Measurements from ENCODE around the gene CDC42BPA. TPM values are rescaled to one million over a fixed set of nuclear protein-coding genes. Genes with fewer than 3 reads are reported as not detected.

Gene CDC42BPA
- total RNA-seq, 2 experiments from 2014 or later, result 6.0 to 7.8 TPM

DNA sequence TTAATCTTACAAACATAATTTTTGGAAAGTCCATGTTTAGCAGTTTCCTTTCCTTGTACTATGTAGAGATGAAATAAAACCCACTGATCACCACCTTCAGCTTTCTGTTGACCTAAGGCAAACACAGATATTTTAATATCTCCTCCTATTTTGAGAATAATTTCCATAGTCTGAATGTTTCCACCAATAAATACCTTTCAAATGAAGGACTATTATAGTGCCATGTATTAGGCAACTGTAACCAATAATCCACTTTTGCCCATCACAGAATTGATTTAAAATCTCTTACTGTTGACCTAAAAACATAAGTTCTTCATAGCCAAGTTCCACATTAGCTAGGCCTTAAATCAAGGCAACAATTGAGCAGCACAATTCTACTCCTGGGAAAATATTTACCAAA is 1.8 kb downstream of the CDC42BPA start:
- Mint-ChIP-seq H3K4me3 (peak overlapping the region; percentile 85), H3K27me3 (peaks cover 42% of the 10 kb centered on the region), H3K27ac (no peak overlapping the region), H3K36me3 (ENCODE audit: low read depth) (peaks cover 2% of the 10 kb centered on the region), H3K9me3 (ENCODE audit: low read depth) (no peaks in the 10 kb centered on the region), H3K4me1 (peaks cover 2% of the 10 kb centered on the region)
- intact Hi-C loops (cut with DNase I, micrococcal nuclease), result loop anchor here in 1 of 2 experiments (5.0 kb wide), 1 partner anchor 769 kb away; the partner anchor contains the start of gene STUM
- DNase-seq (no peak), ATAC-seq (no peak)
- CTCF ChIA-PET, result interaction anchor here (0.9 to 1.2 kb wide), 2 partner anchors 8 to 17 kb away, joined by 3 read pairs; no protein-coding TSS in a partner anchor
- POLR2A ChIA-PET, result no interaction called here

- ATAC-seq, result no peak
- H3K27ac Mint-ChIP-seq, result no peak overlapping the region
- peaks cover 45% of the 10 kb centered on the region for H3K27me3 Mint-ChIP-seq
- POLR2A ChIA-PET, result no interaction called here
- CTCF ChIA-PET, result interaction anchor here (1.2 kb wide), 1 partner anchor 9 kb away, joined by 3 read pairs; no protein-coding TSS in a partner anchor
- DNase-seq, result no peak
- no peaks in the 10 kb centered on the region for H3K9me3 Mint-ChIP-seq (ENCODE audit: low read depth)
- H3K4me1 Mint-ChIP-seq, result peaks cover 2% of the 10 kb centered on the region
- peaks cover 2% of the 10 kb centered on the region for H3K36me3 Mint-ChIP-seq (ENCODE audit: low read depth)
- peak overlapping the region; percentile 85 for H3K4me3 Mint-ChIP-seq
- intact Hi-C loops (cut with DNase I, micrococcal nuclease), result loop anchor here in 1 of 2 experiments (5.0 kb wide), 1 partner anchor 768 kb away; the partner anchor contains the start of gene STUM
Measured at GRCh38 chr1:227315629-227316346, 2.5 kb downstream of the CDC42BPA start.

DNA sequence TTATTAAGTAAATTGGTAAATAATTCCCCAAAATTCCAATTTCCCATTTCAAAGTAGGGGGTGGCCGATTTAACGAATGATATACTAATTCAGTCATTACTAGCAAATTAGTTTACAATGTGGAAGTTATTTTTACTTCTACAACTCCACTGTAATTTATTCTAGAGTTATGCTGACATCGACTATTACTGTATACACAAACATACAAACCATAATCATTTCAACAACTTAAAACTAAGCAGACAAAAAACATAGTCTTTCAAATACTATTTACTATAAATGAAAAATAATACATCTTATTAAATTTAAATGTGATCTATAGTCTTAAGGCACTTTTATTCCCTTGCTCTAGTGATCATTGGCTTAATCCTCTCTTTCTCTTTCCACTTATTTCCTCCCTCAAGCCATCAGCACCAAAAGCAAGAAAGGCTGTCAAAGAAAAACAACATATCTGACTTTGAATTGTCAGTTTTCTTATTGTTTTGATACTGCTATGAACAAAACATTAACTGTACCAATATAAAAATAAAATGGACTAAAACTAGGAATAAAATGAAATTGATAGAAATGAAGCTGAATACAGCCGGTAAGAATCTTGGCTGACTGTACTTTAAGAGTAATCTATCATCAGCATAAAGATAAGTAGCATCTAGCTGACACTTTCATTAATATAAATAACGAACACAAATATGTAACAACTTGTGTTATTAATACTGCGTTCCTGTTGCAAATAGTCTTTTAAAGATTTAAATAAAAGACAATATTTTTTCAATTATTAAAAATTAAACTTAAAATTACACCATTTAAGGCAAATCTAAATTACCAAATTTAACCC is 4.1 kb downstream of the CDC42BPA start:
- H3K27ac Mint-ChIP-seq, result no peak overlapping the region
- intact Hi-C loops (cut with DNase I, micrococcal nuclease), result no loop called here
- ATAC-seq (no peak), DNase-seq (no peak)
- H3K9me3 Mint-ChIP-seq (ENCODE audit: low read depth), result no peaks in the 10 kb centered on the region
- H3K4me1 Mint-ChIP-seq, result peaks cover 2% of the 10 kb centered on the region
- H3K36me3 Mint-ChIP-seq (ENCODE audit: low read depth), result peaks cover 2% of the 10 kb centered on the region
- POLR2A ChIA-PET, result interaction anchor here (0.6 to 0.7 kb wide), 2 partner anchors 147 to 1005 kb away, joined by 3 read pairs; partner anchors contain the start of gene LIN9
- CTCF ChIA-PET, result interaction anchor here (1.2 kb wide), 1 partner anchor 16 kb away, joined by 3 read pairs; no protein-coding TSS in a partner anchor
- H3K4me3 Mint-ChIP-seq, result no peak overlapping the region
- H3K27me3 Mint-ChIP-seq, result peaks cover 37% of the 10 kb centered on the region

DNA sequence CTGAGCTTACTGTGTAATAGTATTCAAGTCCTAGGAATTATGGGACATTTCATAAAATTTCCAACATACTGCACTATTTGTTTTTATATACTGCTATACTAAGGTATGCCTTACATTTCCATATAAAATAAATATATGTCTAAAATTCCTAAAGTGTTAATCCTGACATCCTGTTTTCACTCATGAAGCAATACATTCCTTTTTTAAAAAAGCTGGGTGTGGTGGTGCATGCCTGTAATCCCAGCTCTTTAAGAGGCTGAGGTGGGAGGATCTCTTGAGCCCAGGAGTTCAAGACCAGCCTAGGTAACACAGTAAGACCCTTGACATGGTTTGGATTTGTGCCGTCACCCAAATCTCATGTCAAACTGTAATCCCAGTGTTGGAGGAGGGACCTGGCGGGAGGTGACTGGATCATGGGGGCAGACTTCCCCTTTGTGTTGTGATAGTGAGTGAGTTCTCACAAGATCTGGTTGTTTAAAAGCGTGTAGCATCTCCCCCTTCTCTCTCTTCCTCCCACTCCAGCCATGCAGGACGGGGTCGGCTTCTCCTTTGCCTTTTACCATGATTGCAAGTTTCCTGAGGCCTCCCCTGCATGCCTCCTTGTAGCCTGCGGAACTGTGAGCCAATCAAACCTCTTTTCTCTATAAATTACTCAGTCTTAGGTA is 5.8 kb downstream of the CDC42BPA start:
- H3K27me3 Mint-ChIP-seq, result peaks cover 31% of the 10 kb centered on the region
- no peaks in the 10 kb centered on the region for H3K9me3 Mint-ChIP-seq (ENCODE audit: low read depth)
- ATAC-seq (no peak), DNase-seq (no peak)
- peaks cover 2% of the 10 kb centered on the region for H3K4me1 Mint-ChIP-seq
- ChIA-PET POLR2A (no interaction called here), CTCF (no interaction called here)
- intact Hi-C loops (cut with DNase I, micrococcal nuclease), result no loop called here
- no peak overlapping the region for H3K4me3 Mint-ChIP-seq
- H3K36me3 Mint-ChIP-seq (ENCODE audit: low read depth), result peaks cover 2% of the 10 kb centered on the region
- H3K27ac Mint-ChIP-seq, result no peak overlapping the region

DNA sequence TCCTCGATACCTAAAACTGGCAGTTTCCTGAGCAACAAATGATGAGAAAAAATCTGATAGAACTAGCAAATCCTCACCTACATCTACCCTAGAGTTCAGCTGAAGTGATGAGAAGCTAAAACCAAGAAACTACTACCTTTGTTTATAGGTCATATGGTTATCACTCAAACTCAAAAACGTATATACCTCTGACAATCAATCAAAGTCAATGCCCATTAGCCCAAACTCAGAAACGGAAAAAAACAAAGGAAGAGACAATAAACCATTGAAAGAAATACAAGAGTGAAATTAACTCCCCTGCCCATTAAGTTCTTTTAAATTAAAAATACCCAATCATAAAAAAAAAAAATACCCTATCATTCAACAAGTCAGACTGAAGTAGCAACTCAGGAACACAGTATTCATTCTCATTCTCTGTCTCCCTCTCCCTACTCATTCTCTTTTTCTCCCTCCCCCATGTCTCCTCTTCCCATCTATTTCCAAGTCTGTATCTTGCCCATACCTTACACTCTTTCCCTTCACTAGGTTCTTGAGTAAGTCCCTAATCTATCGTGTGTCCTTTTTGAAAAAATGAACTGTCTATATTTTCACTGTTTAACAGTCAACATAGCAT is 6.8 kb downstream of the CDC42BPA start:
- Mint-ChIP-seq H3K4me3 (no peak overlapping the region), H3K9me3 (ENCODE audit: low read depth) (no peaks in the 10 kb centered on the region), H3K4me1 (peaks cover 2% of the 10 kb centered on the region), H3K27ac (no peak overlapping the region), H3K36me3 (ENCODE audit: low read depth) (peaks cover 2% of the 10 kb centered on the region), H3K27me3 (peaks cover 24% of the 10 kb centered on the region)
- intact Hi-C loops (cut with DNase I, micrococcal nuclease), result no loop called here
- POLR2A ChIA-PET, result interaction anchor here (0.6 kb wide), 1 partner anchor 1855 kb away, joined by 3 read pairs; no protein-coding TSS in a partner anchor
- CTCF ChIA-PET, result no interaction called here
- ATAC-seq (no peak), DNase-seq (no peak)

- no peak for DNase-seq
- no peak overlapping the region for H3K27ac Mint-ChIP-seq
- ATAC-seq, result no peak
- POLR2A ChIA-PET, result no interaction called here
- H3K36me3 Mint-ChIP-seq (ENCODE audit: low read depth), result no peaks in the 10 kb centered on the region
- CTCF ChIA-PET, result no interaction called here
- intact Hi-C loops (cut with DNase I, micrococcal nuclease), result no loop called here
- H3K9me3 Mint-ChIP-seq (ENCODE audit: low read depth), result no peaks in the 10 kb centered on the region
- H3K4me1 Mint-ChIP-seq, result peaks cover 8% of the 10 kb centered on the region
- peaks cover 12% of the 10 kb centered on the region for H3K27me3 Mint-ChIP-seq
- no peak overlapping the region for H3K4me3 Mint-ChIP-seq
Measured at GRCh38 chr1:227308367-227309336, 9.6 kb downstream of the CDC42BPA start.

DNA sequence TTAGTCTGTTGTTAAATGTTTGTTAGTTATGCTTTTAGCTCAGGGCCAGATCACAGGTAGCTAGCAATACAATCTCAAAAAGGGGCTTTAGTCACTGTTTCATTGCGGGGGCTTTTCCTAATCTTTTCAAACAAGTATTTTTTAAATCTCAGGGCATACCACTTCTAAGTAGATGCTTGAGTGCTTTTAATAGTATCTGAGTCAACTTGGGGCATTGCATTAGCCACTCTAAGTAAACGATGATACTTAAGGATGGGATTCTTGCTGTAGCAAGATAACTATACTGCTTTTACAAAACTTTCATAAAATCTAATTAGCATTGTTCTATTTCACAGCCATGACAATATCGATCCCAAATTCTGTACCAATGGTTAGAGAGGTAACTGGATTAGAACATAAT is 11.6 kb downstream of the CDC42BPA start:
- H3K36me3 Mint-ChIP-seq (ENCODE audit: low read depth), result no peaks in the 10 kb centered on the region
- peaks cover 7% of the 10 kb centered on the region for H3K27me3 Mint-ChIP-seq
- intact Hi-C loops (cut with DNase I, micrococcal nuclease), result no loop called here
- H3K27ac Mint-ChIP-seq, result no peak overlapping the region
- no peaks in the 10 kb centered on the region for H3K9me3 Mint-ChIP-seq (ENCODE audit: low read depth)
- ATAC-seq (no peak), DNase-seq (no peak)
- H3K4me3 Mint-ChIP-seq, result no peak overlapping the region
- CTCF ChIA-PET, result no interaction called here
- POLR2A ChIA-PET, result no interaction called here
- peaks cover 8% of the 10 kb centered on the region for H3K4me1 Mint-ChIP-seq

GRCh38 chr1:227305894-227306626 is 12.2 kb downstream of the CDC42BPA start:
- ATAC-seq (no peak), DNase-seq (no peak)
- no peak overlapping the region for H3K4me3 Mint-ChIP-seq
- ChIA-PET CTCF (interaction anchor here (0.6 kb wide), 1 partner anchor 69 kb away, joined by 3 read pairs; no protein-coding TSS in a partner anchor), POLR2A (no interaction called here)
- H3K4me1 Mint-ChIP-seq, result peaks cover 8% of the 10 kb centered on the region
- no peak overlapping the region for H3K27ac Mint-ChIP-seq
- H3K36me3 Mint-ChIP-seq (ENCODE audit: low read depth), result no peaks in the 10 kb centered on the region
- intact Hi-C loops (cut with DNase I, micrococcal nuclease), result no loop called here
- no peaks in the 10 kb centered on the region for H3K9me3 Mint-ChIP-seq (ENCODE audit: low read depth)
- H3K27me3 Mint-ChIP-seq, result peaks cover 2% of the 10 kb centered on the region

DNA sequence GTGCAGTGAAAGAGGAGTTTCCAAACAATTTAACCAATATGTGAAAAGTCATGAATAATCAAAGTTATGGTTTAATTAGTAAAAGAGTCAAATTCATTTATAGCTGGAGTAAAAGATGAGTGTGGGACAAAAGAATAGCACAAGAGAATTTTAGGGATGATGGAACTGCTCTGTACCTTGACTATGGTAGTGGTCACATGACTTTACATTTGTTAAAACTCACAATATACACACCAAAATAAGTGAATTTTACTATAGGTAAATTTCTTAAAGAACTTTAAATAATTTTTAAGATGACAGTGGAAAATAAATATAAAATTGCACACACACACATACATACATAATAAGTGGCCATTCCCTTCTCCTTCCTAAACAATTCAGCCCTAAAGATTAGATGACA is 13.6 kb downstream of the CDC42BPA start:
- Mint-ChIP-seq H3K27ac (no peak overlapping the region), H3K4me3 (no peak overlapping the region), H3K9me3 (ENCODE audit: low read depth) (no peaks in the 10 kb centered on the region), H3K4me1 (peaks cover 8% of the 10 kb centered on the region), H3K27me3 (peaks cover 2% of the 10 kb centered on the region), H3K36me3 (ENCODE audit: low read depth) (no peaks in the 10 kb centered on the region)
- no peak for DNase-seq
- no peak for ATAC-seq
- intact Hi-C loops (cut with DNase I, micrococcal nuclease), result no loop called here
- CTCF ChIA-PET, result no interaction called here
- POLR2A ChIA-PET, result no interaction called here

GRCh38 chr1:227303662-227304061 is 14.6 kb downstream of the CDC42BPA start:
- Mint-ChIP-seq H3K9me3 (ENCODE audit: low read depth) (no peaks in the 10 kb centered on the region), H3K4me1 (peaks cover 8% of the 10 kb centered on the region), H3K4me3 (no peak overlapping the region), H3K36me3 (ENCODE audit: low read depth) (no peaks in the 10 kb centered on the region), H3K27ac (no peak overlapping the region), H3K27me3 (peaks cover 2% of the 10 kb centered on the region)
- ChIA-PET CTCF (no interaction called here), POLR2A (no interaction called here)
- intact Hi-C loops (cut with DNase I, micrococcal nuclease), result no loop called here
- ATAC-seq (no peak), DNase-seq (no peak)
